H9 (cell line): Measurements from ENCODE around the gene ZMYND8. TPM values are rescaled to one million over a fixed set of nuclear protein-coding genes. Genes with fewer than 3 reads are reported as not detected.

Source experiments
- DNase-seq: peaks from one replicate; pipeline ENCODE4 v3.0.0-alpha.2; 2017
- H2AFZ ChIP-seq: one replicate; pipeline ENCODE4 v1.6.1; 2013; ENCODE audit warnings: mild to moderate bottlenecking, low read length, control low read depth, moderate library complexity
- H2AK5ac ChIP-seq: 2 replicates; pipeline ENCODE4 v1.6.1; 2013; ENCODE audit warnings: low read length, control low read depth, mixed read lengths; ENCODE audit not compliant: insufficient read length
- H2BK120ac ChIP-seq: one replicate; pipeline ENCODE4 v1.6.1; 2013; ENCODE audit warnings: low read depth, mild to moderate bottlenecking, low read length, control low read depth, inconsistent platforms; ENCODE audit not compliant: poor library complexity, severe bottlenecking
- H2BK12ac ChIP-seq: 2 replicates; pipeline ENCODE4 v1.6.1; 2013; ENCODE audit warnings: low read length, control low read depth, mixed read lengths, low read depth; ENCODE audit not compliant: insufficient read length
- H2BK15ac ChIP-seq: 2 replicates; pipeline ENCODE4 v1.6.1; 2013; ENCODE audit warnings: low read depth, low read length, control low read depth
- H2BK20ac ChIP-seq: one replicate; pipeline ENCODE4 v1.6.1; 2013; ENCODE audit warnings: low read depth, mild to moderate bottlenecking, low read length, control low read depth, inconsistent platforms; ENCODE audit not compliant: poor library complexity, severe bottlenecking
- H2BK5ac ChIP-seq: 2 replicates; pipeline ENCODE4 v1.6.1; 2013; ENCODE audit warnings: low read length, control low read depth, mixed read lengths; ENCODE audit not compliant: insufficient read length
- H3K14ac ChIP-seq: 2 replicates; pipeline ENCODE4 v1.6.1; 2013; ENCODE audit warnings: low read length, control low read depth; ENCODE audit not compliant: insufficient read depth
- H3K18ac ChIP-seq: 2 replicates; pipeline ENCODE4 v1.6.1; 2013; ENCODE audit warnings: low read depth, mild to moderate bottlenecking, mixed read lengths, low read length, control low read depth; ENCODE audit not compliant: insufficient read length
- H3K23ac ChIP-seq: 2 replicates; pipeline ENCODE4 v1.6.1; 2013; ENCODE audit warnings: low read length, control low read depth, mixed read lengths, low read depth; ENCODE audit not compliant: insufficient read length
- H3K23me2 ChIP-seq: 2 replicates; pipeline ENCODE4 v1.6.1; 2013; ENCODE audit warnings: low read depth, mild to moderate bottlenecking, mixed read lengths, low read length, control low read depth; ENCODE audit not compliant: insufficient read length, poor library complexity, severe bottlenecking
- H3K27ac ChIP-seq: 2 replicates; pipeline ENCODE4 v1.5.1; 2013; ENCODE audit warnings: low read length, control low read depth, mixed read lengths, low read depth; ENCODE audit not compliant: insufficient read length
- H3K27me3 ChIP-seq: 2 replicates; pipeline ENCODE4 v1.6.1; 2013; ENCODE audit warnings: low read length, control low read depth, inconsistent platforms; ENCODE audit not compliant: insufficient read depth
- H3K4ac ChIP-seq: 2 replicates; pipeline ENCODE4 v1.6.1; 2013; ENCODE audit warnings: low read depth, mild to moderate bottlenecking, control low read depth, inconsistent platforms, low read length, moderate library complexity
- H3K4me1 ChIP-seq: 2 replicates; pipeline ENCODE4 v1.6.1; 2013; ENCODE audit warnings: low read length, control low read depth, inconsistent platforms; ENCODE audit not compliant: insufficient read depth
- H3K4me2 ChIP-seq: 2 replicates; pipeline ENCODE4 v1.6.1; 2013; ENCODE audit warnings: low read length, control low read depth, mixed read lengths; ENCODE audit not compliant: insufficient read length, insufficient read depth
- H3K56ac ChIP-seq: 2 replicates; pipeline ENCODE4 v1.6.1; 2013; ENCODE audit warnings: low read depth, mild to moderate bottlenecking, mixed read lengths, low read length, control low read depth; ENCODE audit not compliant: insufficient read length
- H3K79me1 ChIP-seq: 2 replicates; pipeline ENCODE4 v1.6.1; 2013; ENCODE audit warnings: low read depth, mild to moderate bottlenecking, moderate library complexity, low read length, control low read depth, inconsistent platforms; ENCODE audit not compliant: insufficient read depth, poor library complexity, severe bottlenecking
- H3K79me2 ChIP-seq: 2 replicates; pipeline ENCODE4 v1.6.1; 2013; ENCODE audit warnings: low read length, control low read depth, inconsistent platforms; ENCODE audit not compliant: insufficient read depth
- H3K9ac ChIP-seq: 2 replicates; pipeline ENCODE4 v1.6.1; 2013; ENCODE audit warnings: low read length, control low read depth, mixed read lengths; ENCODE audit not compliant: insufficient read length; ENCODE audit errors: extremely low read depth
- H3K9me3 ChIP-seq: one replicate; pipeline ENCODE4 v1.6.1; 2013; ENCODE audit warnings: low read depth, low read length, inconsistent platforms; ENCODE audit not compliant: control insufficient read depth
- H3T11ph ChIP-seq: one replicate; pipeline ENCODE4 v1.6.1; 2013; ENCODE audit warnings: mild to moderate bottlenecking, low read length, control low read depth, inconsistent platforms
- H4K20me1 ChIP-seq: one replicate; pipeline ENCODE4 v1.6.1; 2013; ENCODE audit not compliant: control insufficient read depth, insufficient read length, insufficient read depth
- H4K5ac ChIP-seq: 2 replicates; pipeline ENCODE4 v1.6.1; 2013; ENCODE audit warnings: low read depth, mild to moderate bottlenecking, mixed read lengths, low read length, control low read depth; ENCODE audit not compliant: insufficient read length
- H4K8ac ChIP-seq: replicated peaks from 2 replicates; pipeline ENCODE4 v1.6.1; 2013; ENCODE audit warnings: low read length, control low read depth, mixed read lengths, low read depth; ENCODE audit not compliant: insufficient read length
- H4K91ac ChIP-seq: 2 replicates; pipeline ENCODE4 v1.6.1; 2013; ENCODE audit warnings: low read depth, mild to moderate bottlenecking, moderate library complexity, mixed read lengths, low read length, control low read depth; ENCODE audit not compliant: insufficient read length
- H3K27ac Mint-ChIP-seq, 3 experiments: 2 replicates in 2 of 3; 3 replicates in 1 of 3; pipeline ENCODE4 v1.8.0; 2020 to 2021; ENCODE audit warnings: mixed read lengths in 3 of 3, mild to moderate bottlenecking in 1 of 3, moderate library complexity in 1 of 3
- H3K27me3 Mint-ChIP-seq: 2 replicates; pipeline ENCODE4 v1.8.0; 2021; ENCODE audit warnings: low read depth, mild to moderate bottlenecking, moderate library complexity, mixed read lengths
- H3K36me3 Mint-ChIP-seq, 3 experiments: 2 replicates in 2 of 3; 3 replicates in 1 of 3; pipeline ENCODE4 v1.8.0; 2020 to 2021; ENCODE audit warnings: low read depth in 3 of 3, mixed read lengths in 3 of 3; ENCODE audit not compliant: insufficient read depth in 1 of 3
- H3K4me1 Mint-ChIP-seq, 2 experiments: 2 replicates each; pipeline ENCODE4 v1.8.0; 2020; ENCODE audit warnings: mixed read lengths in 2 of 2
- H3K4me3 Mint-ChIP-seq, 2 experiments: 2 replicates in 1 of 2; 3 replicates in 1 of 2; pipeline ENCODE4 v1.8.0; 2020 to 2021; ENCODE audit warnings: mild to moderate bottlenecking in 2 of 2, mixed read lengths in 2 of 2, moderate library complexity in 1 of 2
- H3K9me3 Mint-ChIP-seq, 2 experiments: 2 replicates in 1 of 2; 3 replicates in 1 of 2; pipeline ENCODE4 v1.8.0; 2020; ENCODE audit warnings: mild to moderate bottlenecking in 2 of 2, mixed read lengths in 2 of 2, moderate library complexity in 1 of 2
- WGBS: extraction: QIAGEN DNeasy Blood & Tissue Kit; methylation state at CpG from one replicate; pipeline ENCODE4 v1.1.7; 2013; ENCODE audit warnings: missing lambda C conversion rate, low lambda C conversion rate, mixed read lengths; ENCODE audit not compliant: insufficient read length; ENCODE audit errors: extremely low coverage; 5-methylcytosine and 5-hydroxymethylcytosine counted together
- total RNA-seq: library from RNA; stranded (reverse); gene quantifications from 2 replicates; pipeline ENCODE4 v1.2.1, GENCODE V29; 2021
- TF ChIP-seq, protein P1 (sequence below): fragments of 200-600 bp; sonication (generic); conservative IDR thresholded peaks from 3 replicates; pipeline ENCODE4 v1.8.0; 2021; ENCODE audit warnings: antibody characterized with exemption, mild to moderate bottlenecking

The ZMYND8 gene
- total RNA-seq, 1 experiment from 2014 or later, result 158 TPM

DNA sequence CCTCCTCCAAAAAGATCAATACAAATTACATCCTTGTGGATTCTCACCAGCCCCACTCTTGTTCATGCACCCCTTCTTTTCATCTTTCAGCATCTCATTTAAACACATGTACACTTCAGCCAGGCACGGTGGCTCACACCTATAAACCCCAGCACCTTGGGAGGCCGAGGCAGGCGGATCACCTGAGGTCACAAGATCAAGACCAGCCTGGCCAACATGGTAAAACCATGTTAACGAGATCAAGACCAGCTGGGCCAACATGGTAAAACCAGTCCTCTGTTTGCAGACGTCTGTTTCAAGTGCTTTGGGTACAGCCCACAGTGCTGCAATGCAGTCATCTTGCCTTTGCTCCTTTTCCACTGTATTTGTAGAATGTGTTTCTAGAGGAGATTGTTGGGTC, 45.3 kb downstream of the ZMYND8 start:
- no peak overlapping the region for H2AFZ ChIP-seq
- H2BK15ac ChIP-seq, result no peak overlapping the region
- no peak overlapping the region for H4K5ac ChIP-seq
- H3K4me1 ChIP-seq, result peaks cover 22% of the 10 kb centered on the region
- H3K27ac ChIP-seq, result no peak overlapping the region
- TF ChIP-seq, protein P1, sequence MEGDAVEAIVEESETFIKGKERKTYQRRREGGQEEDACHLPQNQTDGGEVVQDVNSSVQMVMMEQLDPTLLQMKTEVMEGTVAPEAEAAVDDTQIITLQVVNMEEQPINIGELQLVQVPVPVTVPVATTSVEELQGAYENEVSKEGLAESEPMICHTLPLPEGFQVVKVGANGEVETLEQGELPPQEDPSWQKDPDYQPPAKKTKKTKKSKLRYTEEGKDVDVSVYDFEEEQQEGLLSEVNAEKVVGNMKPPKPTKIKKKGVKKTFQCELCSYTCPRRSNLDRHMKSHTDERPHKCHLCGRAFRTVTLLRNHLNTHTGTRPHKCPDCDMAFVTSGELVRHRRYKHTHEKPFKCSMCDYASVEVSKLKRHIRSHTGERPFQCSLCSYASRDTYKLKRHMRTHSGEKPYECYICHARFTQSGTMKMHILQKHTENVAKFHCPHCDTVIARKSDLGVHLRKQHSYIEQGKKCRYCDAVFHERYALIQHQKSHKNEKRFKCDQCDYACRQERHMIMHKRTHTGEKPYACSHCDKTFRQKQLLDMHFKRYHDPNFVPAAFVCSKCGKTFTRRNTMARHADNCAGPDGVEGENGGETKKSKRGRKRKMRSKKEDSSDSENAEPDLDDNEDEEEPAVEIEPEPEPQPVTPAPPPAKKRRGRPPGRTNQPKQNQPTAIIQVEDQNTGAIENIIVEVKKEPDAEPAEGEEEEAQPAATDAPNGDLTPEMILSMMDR, result no peak
- H3K9ac ChIP-seq, result no peak overlapping the region
- H2BK120ac ChIP-seq, result no peak overlapping the region
- peaks cover 43% of the 10 kb centered on the region; the same call in 1 of the 2 replicates for H3K79me2 ChIP-seq
- H3K27ac Mint-ChIP-seq, result peak overlapping the region; percentile 40 to 96 (median 53); a peak in 6 of 7 replicates
- H3K4me2 ChIP-seq, result no peak overlapping the region
- H3K9me3 Mint-ChIP-seq, result no peaks in the 10 kb centered on the region
- no peaks in the 10 kb centered on the region; the same call in 1 of the 2 replicates for H3K27me3 Mint-ChIP-seq
- no peak for DNase-seq
- no peak overlapping the region for H3T11ph ChIP-seq
- no peak overlapping the region for H4K8ac ChIP-seq
- H3K79me1 ChIP-seq, result peaks cover 20% of the 10 kb centered on the region
- H3K56ac ChIP-seq, result no peak overlapping the region
- H3K23ac ChIP-seq, result no peak overlapping the region
- peaks cover 22 to 70% (median 42%) of the 10 kb centered on the region in 3 experiments for H3K36me3 Mint-ChIP-seq
- no peak overlapping the region for H3K4me3 Mint-ChIP-seq
- peaks cover 52 to 58% of the 10 kb centered on the region in 2 experiments for H3K4me1 Mint-ChIP-seq
- H3K14ac ChIP-seq, result no peak overlapping the region
- H2BK5ac ChIP-seq, result no peak overlapping the region
- H2BK12ac ChIP-seq, result no peak overlapping the region
- H2BK20ac ChIP-seq, result no peak overlapping the region
- no peaks in the 10 kb centered on the region for H4K20me1 ChIP-seq
- no CpG with 5 or more reads among the region's 5 CpGs for WGBS
- no peak overlapping the region for H3K4ac ChIP-seq
- H4K91ac ChIP-seq, result no peak overlapping the region
- no peak overlapping the region for H2AK5ac ChIP-seq
- H3K27me3 ChIP-seq, result no peaks in the 10 kb centered on the region
- H3K9me3 ChIP-seq, result no peaks in the 10 kb centered on the region
- no peaks in the 10 kb centered on the region for H3K23me2 ChIP-seq
- no peak overlapping the region for H3K18ac ChIP-seq
